ENCODE results near the gene CD8A. TPM values are rescaled to one million over a fixed set of nuclear protein-coding genes. Genes with fewer than 3 reads are reported as not detected.
"Not testable (repeated sequence)": the region's sequence is repeated elsewhere in the genome, so short reads cannot be mapped to it uniquely, and the experiment has no call there.

Gene CD8A
- polyA plus RNA-seq (2013, experiment 1 of 2; ENCODE audit: insufficient read length), result not detected
- not detected for polyA plus RNA-seq (2013, experiment 2 of 2; ENCODE audit: insufficient read length)

DNA sequence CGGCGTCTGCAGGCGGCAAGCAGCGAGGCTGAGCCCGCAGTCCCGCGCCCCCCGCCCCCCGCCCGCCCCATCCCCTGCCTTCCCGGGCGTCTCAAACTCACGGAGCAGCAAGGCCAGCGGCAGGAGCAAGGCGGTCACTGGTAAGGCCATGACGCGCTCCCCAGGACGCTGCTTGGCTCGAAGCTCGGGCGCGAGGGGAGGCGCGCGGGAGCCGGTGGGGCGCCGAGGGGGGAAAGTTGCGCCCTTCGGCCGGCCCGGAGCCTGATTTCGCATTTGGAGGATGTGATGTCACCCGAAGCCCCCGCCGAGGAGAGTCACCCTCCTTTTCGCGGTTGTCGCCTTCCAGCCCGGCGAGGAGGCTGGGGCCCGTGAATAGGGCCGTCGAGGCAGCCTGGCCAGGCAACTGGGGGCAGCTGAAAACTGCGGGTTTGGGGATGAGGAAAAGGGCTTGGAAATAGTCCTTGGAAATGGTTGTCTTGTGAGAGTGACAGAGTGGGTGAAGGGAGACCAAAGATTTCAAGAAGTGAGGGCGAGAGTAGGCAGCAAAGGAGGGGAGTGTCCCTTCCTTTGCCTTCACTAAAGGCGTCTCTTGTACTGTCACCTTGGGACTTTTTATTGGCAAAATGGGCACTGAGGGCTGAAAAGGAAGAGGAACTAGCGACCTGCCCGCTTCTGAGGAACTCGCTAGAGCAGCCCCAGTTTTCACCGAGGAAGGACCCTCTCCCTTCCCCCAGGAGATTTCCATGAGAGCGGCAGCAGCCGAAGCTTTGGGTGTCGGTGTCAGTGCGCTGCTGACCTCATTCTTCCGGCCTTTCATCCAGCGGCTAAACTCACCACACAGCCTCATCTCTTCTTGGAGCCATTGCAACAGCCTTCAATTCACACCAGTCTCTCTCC, at the start of gene CD8A:
TSS of gene CD8A (minus strand) at position 238 of the 897 bp plus-strand sequence. CDS start at position 150, 88 bp downstream.
- peak; percentile 22 for DNase-seq

DNA sequence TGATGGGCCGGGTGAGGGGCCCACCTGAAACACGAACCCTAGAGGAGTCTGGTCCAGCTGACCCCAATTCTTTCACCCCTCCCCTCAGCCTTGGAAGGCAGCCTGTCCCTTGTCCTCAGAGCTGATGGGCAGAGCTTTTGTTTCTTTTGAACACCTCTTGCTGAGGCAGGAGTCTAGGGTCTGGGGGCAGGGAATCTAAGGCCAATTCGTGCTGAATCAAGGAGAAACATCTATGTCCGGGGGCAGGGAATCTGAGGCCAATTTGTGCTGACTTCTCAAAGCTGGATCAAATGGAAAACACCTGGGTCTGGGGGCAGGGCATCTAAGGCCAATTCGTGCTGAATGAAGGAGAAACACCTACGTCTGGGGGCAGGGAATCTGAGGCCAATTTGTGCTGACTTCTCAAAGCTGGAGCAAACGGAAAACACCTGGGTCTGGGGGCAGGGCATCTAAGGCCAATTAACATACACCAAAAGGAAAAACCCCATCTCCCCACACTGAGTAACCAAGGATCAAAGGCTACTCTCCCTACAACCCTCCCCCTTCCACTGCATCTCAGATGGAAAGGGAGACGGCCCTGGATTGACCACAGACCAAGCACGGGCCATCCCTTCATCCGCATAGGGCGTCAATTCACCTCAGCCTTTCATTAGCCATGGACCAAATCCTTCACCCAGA, 49.3 kb upstream of the CD8A start:
- DNase-seq, result not testable (repeated sequence)

GRCh38 chr2:86839455-86839854, 48.7 kb upstream of the CD8A start:
- not testable (repeated sequence) for DNase-seq

GRCh38 chr2:86837714-86838113, 47.0 kb upstream of the CD8A start:
- not testable (repeated sequence) for DNase-seq

DNA sequence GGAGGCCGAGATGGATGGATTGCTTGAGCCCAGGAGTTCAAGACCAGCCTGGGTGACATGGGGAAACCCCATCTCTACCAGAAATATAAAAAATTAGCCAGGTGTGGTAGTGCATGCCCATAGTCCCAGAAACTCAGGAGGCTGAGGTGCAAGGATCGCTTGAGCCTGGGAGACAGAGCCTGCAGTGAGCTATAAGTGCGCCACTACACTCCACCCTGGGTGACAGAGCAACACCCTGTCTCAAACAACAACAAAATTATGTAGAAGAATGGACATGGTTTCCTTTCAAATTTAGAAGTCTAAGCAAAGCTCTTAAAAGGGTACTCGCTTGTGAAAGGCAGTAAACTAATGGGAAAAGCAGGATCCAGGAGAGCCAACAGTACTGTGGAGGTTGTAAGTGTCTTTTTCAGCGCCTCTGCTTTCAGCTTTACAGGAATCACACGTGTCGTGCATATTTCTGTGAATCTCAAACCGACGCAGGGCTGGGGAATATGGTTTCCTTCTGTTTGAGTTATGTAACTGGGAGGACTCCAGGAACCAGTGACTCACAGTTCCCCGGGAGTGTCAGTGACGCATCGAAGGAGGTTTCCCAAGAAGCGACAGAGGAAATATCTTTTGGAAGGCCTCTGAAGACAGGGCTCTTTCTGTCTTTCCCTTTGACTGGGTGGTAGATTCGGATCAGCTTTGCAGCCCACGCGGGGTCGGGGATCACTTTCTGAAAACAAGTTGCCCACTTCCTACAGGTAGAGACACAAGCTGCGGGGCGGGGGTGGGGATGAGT, 46.4 kb upstream of the CD8A start:
- peak; percentile 88 for DNase-seq

DNA sequence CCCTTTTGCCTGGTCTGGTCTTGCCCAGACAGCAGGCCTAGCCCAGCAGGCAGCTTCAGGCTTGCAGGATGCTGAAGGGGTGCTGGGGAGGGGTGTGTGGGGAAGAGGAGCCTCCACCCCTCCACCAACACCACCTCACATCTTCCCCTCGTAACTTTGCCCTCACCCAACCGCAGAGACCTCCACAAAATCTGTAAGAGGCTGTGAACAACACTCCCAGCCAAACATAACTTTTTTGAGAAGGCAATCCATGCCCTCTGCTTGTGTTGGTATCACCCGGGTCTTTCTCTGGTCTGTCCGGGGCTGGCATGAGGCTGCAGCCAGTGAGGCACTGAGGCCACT, 44.8 kb upstream of the CD8A start:
- not testable (repeated sequence) for DNase-seq

- DNase-seq, result no peak
Observed at GRCh38 chr2:86833315-86833714, 42.6 kb upstream of the CD8A start.

DNA sequence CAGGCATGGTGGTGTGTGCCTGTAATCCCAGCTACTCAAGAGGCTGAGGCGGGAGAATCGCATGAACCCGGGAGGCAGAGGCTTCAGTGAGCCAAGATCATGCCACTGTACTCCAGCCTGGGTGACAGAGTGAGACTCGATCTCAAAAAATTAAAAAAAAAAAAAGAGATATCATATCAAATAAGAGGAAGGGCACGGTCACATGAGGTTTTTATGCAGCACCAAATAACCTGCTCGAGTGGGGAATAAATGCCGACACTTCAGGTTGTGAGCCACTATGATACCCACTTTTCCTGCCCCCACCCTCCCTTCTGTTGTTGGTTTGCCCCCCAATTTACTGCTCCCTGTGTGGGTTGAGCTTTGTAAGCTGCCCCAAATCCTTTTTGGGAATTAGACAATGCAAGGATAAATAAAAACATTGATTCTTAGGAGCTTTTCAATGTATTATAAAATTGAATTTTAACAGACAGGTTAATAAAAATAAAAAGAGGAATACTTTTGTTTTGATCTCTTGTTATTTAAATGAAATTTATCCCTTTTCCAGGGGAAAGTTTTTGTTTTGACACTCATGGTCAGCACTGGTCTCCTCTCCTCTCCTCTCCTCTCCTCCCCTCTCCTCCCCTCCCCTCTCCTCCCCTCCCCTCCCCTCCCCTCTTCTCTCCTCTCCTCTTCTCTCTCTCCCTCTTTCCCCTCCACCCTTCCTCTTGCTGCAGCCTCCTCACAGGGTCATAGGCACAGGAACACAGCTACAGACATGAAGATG, 41.8 kb upstream of the CD8A start:
- no peak for DNase-seq

GRCh38 chr2:86831537-86831936, 40.8 kb upstream of the CD8A start:
- no peak for DNase-seq

GRCh38 chr2:86826951-86827350, 36.2 kb upstream of the CD8A start:
- DNase-seq, result no peak

GRCh38 chr2:86825693-86826381, 35.1 kb upstream of the CD8A start:
- no peak for DNase-seq

DNA sequence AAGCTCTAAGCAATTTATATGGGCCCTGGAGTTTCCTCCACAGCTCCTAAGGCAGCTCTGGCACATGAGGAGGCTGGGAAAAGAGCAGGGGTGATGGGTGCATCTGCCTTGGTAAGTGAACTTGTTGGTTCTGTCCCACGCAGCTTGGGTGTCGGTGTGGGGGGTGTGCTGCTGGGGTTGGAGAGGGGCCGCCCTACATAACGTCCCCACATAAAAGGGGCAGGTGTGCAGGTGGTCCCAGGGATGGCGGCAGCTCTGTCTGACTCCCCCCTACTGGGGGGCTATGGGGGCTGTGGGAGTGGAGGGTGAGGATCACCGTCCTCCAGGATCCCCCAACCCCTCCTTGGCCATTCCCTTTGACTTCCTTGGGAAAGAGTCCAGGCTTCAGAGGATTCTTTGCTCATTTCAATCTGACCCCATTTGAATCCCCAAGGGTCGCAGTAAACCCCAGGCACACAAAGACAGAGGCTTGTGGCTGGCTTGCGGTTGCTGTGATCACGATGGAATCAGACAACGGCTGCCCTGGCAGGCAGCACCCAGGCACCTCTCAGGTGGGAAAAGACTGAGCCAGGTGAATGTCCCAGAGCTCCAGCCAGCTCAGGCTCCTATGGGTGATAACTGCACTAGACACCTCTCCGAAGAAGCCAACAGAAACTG, 34.5 kb upstream of the CD8A start:
- DNase-seq, result no peak

DNA sequence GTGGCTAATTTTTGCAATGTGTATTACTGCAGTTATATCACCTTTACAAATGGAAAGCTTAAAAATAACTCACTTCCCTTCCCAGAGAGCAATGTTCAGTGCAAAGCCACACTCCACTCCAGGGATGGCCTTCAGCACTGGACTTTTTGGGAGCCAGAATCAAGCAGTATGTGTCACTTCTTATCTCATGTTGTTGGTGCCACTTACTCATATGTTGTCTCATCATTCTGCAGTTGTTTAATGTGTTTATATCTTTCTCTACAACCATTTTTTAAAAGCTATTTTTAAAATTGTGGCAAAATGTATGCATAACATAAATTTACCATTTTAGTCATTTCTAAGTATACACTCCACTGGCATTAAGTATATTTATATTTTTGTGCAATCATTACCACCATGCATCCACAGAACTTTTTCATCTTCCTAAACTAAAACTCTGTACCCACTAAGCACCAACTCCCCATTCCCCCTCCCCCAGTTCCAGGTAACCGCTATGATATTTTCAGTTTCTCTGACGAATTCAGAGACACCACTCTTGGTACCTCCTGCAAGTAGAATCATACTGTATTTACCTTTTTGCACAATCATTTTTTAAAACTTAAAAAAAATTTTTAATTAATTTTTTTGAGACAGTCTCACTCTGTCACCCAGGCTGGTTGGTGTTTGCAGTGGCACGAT, 32.1 kb upstream of the CD8A start:
- no peak for DNase-seq

GRCh38 chr2:86821842-86822241, 31.1 kb upstream of the CD8A start:
- no peak for DNase-seq

- DNase-seq, result no peak
Observed at GRCh38 chr2:86821306-86821705, 30.6 kb upstream of the CD8A start.

DNA sequence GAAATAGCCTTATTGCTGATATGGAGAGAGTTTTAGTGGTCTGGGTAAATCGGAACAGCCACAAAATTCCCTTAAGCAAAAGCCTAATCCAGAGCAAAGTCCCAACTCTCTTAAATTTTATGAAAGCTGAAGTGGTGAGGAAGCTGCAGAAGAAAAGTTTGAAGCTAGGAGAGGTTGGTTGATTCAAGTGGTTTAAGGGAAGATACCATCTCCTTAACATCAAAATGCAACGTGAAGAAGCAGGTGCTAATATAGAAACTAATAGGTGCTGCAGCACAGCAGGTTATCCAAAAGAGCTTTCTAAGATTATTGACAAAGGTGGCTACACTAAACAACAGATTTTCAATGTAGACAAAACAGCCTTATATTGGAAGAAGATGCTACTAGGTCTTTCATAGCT, 28.2 kb upstream of the CD8A start:
- no peak for DNase-seq

- DNase-seq, result no peak
Observed at GRCh38 chr2:86818114-86818801, 27.5 kb upstream of the CD8A start.

DNA sequence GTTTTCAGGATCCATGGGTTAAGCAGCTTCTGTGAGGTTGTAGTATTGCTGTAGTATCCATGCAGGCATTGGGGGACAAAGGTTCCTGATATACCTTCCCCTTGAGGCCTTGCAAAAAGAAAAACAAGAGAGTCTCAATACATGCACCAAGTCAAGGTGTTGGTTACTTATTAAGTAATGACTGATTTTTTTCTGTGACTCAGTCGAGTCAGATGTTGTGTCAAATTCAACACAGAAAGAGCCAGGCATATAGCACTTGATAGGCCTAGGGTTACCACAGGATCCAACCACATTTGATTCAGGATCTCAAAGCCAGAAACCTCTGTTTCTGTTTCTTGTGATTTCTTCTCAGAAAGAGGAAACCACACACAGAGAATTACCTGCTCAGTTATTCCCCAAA, 24.9 kb upstream of the CD8A start:
- no peak for DNase-seq

GRCh38 chr2:86809481-86810121, 18.9 kb upstream of the CD8A start:
- DNase-seq, result no peak
